Erythroblast (primary cell): ENCODE results near the gene HIPK4.

Experiments
- GATA1 ChIP-seq: IDR thresholded peaks from 2 replicates; pipeline ENCODE4 v1.6.1; 2011; ENCODE audit warnings: low read depth, mild to moderate bottlenecking, control low read depth, low read length, moderate library complexity
- POLR2A ChIP-seq: IDR thresholded peaks from 2 replicates; pipeline ENCODE4 v1.6.1; 2011; ENCODE audit warnings: mild to moderate bottlenecking, low read length

- TF ChIP-seq POLR2A (no peak), GATA1 (no peak)
These were observed 48.3 kb upstream of the HIPK4 start for GRCh38 chr19:40438284-40438683.
